ENCODE data around the gene LYRM2. TPM values are rescaled to one million over a fixed set of nuclear protein-coding genes. Genes with fewer than 3 reads are reported as not detected.

LYRM2 gene
- total RNA-seq, 2 donors from 2014 or later = 34.1 to 34.3 TPM

DNA sequence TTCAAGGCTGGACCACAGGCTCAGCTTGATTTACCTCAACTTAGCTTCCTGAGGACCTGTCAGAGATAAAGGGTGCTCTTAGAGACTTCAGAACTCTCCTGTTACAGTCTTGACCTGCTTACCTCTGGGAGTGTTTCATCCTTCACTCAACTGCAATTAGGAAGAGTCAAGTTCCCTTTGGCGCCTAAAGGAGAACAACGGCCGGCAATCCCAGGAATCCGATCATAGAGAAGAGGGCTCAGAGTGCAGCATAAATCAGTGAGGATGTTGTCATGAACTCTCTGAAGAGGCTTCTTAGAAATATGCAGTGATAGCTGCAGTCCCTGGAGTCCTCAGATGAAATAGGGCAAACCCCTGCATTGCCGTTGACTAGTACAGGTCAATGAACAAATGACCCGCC lies 36.4 kb downstream of the LYRM2 start:
- no peak for DNase-seq (ENCODE audit: low spot score)
- intact Hi-C loops (cut with DNase I) = loop anchor here in 1 of 2 donors (10.0 kb wide), 1 partner anchor 167 kb away; the partner anchor contains the start of gene ANKRD6

DNA sequence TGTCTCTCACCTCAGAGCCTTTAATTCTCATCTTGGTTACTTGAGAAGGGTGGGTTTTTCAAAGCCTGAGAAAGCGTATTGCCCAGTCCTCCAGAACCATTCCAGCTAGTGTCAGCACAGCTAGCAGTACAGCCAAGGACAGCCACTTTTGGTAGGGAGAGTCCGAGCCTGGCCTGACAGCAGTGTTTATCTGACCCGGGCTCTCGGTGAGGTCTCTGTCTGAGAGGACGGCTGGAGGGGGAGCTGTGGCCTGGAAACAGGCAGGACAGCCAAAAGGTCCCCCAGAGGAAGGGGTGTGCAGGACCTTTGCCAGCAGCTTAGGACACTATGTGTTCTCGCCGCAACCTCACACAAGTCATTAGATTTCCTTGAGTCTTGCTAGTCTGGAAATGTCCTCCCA lies 38.8 kb downstream of the LYRM2 start:
- DNase-seq (ENCODE audit: low spot score) = no peak
- intact Hi-C loops (cut with DNase I) = loop anchor here in 1 of 2 donors (10.0 kb wide), 1 partner anchor 165 kb away; the partner anchor contains the start of gene ANKRD6

DNA sequence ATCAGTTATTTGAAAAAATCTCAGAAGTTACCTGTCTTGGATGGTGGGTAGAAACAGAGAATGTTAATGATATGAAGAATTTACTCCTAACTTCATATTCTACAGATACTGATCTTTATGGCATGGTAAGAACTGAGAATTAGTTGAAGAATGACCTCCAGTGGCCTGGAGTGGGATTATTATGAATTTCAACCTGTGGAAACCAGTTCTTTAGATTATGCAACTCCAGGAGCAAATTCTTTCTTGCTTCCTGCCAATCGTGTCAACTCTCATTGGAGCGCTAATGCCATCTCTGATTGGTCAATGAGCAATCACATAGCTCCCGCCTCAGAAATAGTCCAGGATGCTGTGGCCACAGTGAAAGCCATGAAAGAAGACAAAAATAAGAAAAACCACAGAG lies 40.6 kb downstream of the LYRM2 start:
- intact Hi-C loops (cut with DNase I) = no loop called here
- DNase-seq (ENCODE audit: low spot score) = no peak

- no peak for DNase-seq (ENCODE audit: low spot score)
- intact Hi-C loops (cut with DNase I) = no loop called here
Observed at GRCh38 chr6:89597372-89597771, 41.2 kb downstream of the LYRM2 start.

GRCh38 chr6:89596484-89596883 lies 42.1 kb downstream of the LYRM2 start:
- no peak for DNase-seq (ENCODE audit: low spot score)
- intact Hi-C loops (cut with DNase I) = no loop called here

- intact Hi-C loops (cut with DNase I) = no loop called here
Observed at GRCh38 chr6:89596056-89596455, 42.5 kb downstream of the LYRM2 start.

DNA sequence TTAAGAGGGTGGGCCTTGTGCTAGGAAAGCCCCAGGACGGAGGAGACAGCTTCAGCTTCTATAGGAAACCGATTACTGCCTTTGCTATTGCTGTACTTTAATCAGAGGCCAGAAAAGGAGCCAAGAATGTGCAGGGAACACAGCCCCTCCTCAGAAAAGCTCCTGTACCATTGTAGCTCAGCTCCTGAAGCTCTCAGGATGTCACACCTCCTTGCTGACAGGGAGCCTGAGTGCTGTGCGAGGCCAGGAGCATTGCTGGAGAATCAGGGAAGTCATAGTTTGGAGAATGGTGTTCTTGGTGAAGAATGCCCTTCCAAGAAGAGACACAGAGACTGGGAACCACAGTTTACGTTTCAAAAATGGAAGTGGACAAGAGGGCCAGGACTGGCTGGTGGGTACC lies 46.8 kb downstream of the LYRM2 start:
- DNase-seq (ENCODE audit: low spot score) = no peak
- intact Hi-C loops (cut with DNase I) = no loop called here

More at GRCh38 chr6:89596056-89596455, 42.5 kb downstream of the LYRM2 start:
- DNase-seq (ENCODE audit: low spot score) = no peak

- intact Hi-C loops (cut with DNase I) = no loop called here
- no peak for DNase-seq (ENCODE audit: low spot score)
Observed at GRCh38 chr6:89590133-89590532, 48.4 kb downstream of the LYRM2 start.

DNA sequence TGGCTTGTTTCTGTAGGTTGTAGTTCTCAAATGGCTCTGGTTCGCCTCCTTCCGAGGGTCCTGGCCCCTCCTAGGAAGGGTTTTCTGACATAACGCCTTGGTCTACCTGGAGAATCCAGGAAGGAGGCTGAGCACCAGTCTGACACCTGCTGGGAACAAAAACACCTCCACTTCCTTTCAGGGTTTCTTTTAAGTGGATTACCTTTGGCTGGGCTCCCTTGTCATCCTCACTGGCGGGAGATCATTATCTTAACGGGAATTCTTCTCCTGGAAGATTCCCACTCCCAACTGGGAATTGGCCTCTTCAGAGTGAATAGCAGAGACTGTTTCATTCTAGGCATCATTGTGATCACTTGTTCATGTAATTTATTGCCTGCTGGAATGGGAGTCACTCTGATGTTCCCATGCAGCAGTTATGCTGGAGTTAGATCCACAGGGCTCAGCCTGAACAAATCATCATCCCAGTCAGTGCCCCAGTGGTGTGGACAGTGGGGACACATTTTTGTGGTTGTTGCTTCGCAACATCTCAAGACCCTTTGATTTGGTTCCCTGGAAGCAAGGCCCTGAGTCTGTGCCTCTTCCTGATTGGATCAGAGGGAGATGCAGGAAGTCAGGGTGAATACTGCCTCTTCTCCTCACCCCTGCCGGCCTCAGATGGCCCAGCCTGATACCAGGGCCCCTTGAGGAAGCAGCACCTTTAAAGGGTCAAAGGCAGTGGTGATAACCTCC lies 49.1 kb downstream of the LYRM2 start:
- intact Hi-C loops (cut with DNase I) = no loop called here
- DNase-seq (ENCODE audit: low spot score) = no peak

DNA sequence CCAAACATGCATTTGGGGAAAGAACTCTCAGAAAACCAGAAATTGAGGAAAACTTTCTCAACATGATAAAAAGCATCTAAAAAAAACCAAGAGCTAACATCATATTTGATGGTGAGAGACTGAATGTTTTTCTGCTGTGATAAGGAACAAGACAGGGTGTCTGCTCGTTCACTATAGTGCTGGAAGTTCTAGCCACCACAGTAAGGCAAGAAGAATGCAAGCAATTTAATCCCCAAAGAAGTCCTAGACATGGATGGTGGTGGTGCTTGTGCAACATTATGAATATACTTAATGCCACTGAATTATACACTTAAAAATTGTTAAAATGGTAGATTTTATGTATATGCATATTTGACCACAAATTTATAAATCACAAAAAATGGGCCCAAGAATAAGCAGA lies 53.4 kb downstream of the LYRM2 start:
- intact Hi-C loops (cut with DNase I) = no loop called here
- no peak for DNase-seq (ENCODE audit: low spot score)

DNA sequence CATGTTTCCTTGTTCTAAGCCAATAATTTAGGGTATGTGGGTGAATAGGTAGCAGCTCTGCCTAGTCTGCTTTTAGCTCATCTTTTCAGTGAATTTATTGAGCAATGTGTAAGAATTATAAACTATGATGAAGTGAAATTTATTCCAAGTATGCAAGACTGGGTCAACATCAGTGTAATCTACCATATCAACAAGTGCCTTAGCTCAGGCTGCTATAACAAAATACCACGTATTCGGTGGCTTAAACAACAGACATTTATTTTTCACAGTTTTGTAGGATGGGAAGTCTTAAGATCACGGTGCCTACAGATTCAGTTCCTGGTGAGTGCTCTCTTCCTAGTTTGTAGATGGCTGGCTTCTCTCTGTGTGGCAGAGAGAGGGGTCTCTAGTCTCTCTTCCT lies 54.0 kb downstream of the LYRM2 start:
- DNase-seq (ENCODE audit: low spot score) = no peak
- intact Hi-C loops (cut with DNase I) = no loop called here

DNA sequence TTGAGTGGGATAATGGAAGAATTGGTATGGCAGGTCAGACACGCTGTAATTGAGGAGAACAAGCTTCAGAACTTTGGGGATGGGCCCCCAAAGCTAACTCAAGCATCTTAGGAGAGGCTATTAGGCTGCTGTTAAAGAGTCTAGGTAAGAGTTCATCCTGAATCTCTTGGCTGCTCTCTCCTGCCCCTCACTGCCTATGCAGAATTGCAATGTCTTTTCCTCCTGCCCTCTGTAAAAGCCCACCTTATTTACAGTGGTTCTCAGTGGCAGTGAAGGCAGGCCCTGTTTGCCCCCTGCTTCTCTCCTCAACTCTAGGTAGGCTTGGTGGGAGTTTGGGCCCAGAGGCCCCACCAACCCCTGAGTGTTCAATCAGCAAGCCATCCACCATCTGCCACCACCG lies 55.0 kb downstream of the LYRM2 start:
- DNase-seq (ENCODE audit: low spot score) = no peak
- intact Hi-C loops (cut with DNase I) = no loop called here

DNA sequence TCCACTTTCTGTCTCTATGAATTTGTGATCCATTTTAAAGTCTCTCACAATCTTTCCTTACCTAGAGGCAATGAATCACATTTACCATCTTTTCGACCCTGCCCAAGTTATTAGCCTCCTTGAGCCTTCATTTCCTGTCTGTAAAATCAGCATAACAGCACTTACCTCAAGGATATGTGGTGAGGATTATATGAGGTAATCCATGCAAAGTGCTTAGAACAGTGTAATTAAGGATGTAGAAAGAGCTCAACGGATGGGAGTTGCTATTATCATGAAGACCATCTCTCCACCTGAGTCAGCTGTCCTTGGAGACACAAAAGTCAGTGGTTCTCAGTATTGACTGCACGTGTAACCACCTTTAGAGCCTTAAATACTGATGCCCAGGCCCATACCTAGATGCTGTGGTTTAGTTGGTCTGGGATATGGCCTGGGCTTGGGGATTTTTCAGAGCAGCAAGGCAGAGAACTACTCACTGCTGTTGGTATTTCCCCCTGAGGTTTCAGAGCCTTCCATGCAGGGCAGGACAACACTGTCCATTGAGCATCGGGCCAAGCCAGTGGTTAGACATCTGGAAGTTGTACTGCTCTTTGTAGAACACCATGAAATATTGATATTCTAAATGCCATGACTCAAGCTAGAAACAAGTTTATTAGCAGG lies 55.8 kb downstream of the LYRM2 start:
- intact Hi-C loops (cut with DNase I) = no loop called here
- no peak for DNase-seq (ENCODE audit: low spot score)

- intact Hi-C loops (cut with DNase I) = no loop called here
- DNase-seq (ENCODE audit: low spot score) = no peak
Observed at GRCh38 chr6:89581689-89582088, 56.9 kb downstream of the LYRM2 start.

DNA sequence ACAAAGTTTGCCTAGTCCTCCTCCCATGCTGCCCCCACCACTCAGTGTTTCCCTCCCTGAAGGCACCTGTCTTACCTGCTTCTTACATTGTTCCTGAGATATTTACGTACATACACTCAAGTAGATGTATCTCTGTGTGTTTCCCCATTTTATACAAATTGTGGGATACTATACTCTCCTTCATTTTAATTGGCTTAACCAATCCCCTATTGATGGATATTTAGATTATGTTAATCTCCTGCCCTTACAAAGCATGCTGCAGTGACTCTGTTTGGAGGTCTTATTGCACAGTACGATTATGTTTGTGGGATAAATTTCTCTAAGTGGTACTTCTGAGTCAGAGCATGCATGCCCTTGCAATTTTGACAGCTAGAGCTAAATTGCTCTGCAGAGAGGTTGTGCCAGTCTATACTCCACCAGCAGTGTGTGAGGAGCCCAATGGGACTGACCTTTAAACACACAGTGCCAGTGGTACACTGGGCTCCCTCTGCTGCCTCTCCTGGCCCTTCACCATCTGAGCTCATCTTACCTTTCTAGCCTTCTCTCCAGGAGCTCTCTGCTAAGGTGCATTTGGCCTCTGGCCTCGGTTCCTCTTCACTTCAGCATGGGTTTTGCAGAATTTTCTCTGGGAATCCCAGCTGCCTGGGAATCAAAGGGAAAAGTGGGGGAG lies 57.4 kb downstream of the LYRM2 start:
- intact Hi-C loops (cut with DNase I) = no loop called here
- no peak for DNase-seq (ENCODE audit: low spot score)

GRCh38 chr6:89575562-89575960 lies 63.0 kb downstream of the LYRM2 start:
- intact Hi-C loops (cut with DNase I) = no loop called here
- no peak for DNase-seq (ENCODE audit: low spot score)

- intact Hi-C loops (cut with DNase I) = no loop called here
- DNase-seq (ENCODE audit: low spot score) = no peak
Observed at GRCh38 chr6:89574910-89575561, 63.5 kb downstream of the LYRM2 start.

DNA sequence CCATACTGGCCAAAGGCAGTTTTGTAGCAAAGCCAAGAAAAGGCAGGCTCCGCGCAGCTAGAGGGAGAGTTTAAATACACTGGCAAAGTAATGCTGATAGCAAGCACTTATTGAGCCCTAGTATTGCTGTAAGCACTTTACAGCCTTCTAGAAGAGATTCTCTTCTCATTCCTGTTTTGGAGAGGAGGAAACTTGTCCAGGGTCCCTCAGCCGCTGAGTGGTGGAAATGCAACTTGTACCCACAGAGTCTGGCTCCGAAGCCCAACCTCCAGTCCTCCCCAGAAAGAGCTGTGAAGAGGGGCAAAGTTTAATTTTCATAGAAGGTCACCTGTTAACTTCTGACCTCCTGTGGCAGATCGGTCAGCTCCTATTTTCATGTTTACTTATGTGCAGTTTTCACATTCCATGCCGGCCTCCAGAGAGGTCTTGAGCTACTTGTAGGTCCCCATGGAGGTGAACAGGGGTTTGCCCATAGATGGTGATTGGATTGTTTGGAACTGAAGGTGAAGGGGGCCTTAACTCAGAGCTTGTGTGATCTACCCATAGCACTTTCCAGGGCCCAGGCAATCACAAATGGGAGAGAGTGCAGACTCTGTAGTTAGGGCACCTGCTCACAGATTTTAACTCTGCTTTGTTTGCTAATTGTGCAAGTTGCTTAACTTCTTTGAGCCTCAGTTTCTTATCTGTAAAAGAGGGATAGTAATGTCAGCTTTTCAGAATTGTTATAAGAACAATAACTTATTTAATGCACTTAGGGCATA lies 70.7 kb downstream of the LYRM2 start:
- intact Hi-C loops (cut with DNase I) = no loop called here
- no peak for DNase-seq (ENCODE audit: low spot score)

GRCh38 chr6:89566930-89567629 lies 71.5 kb downstream of the LYRM2 start:
- intact Hi-C loops (cut with DNase I) = no loop called here

More at GRCh38 chr6:89566930-89567629, 71.5 kb downstream of the LYRM2 start:
- DNase-seq (ENCODE audit: low spot score) = no peak

Measured in posterior vena cava (tissue), 2 donors.